GM21515 (cell line): ENCODE measurements around the gene ERC1.
A peak's percentile ranks its signal among the peaks of the same experiment; 100 is the strongest.

ENCODE experiments used
- ATAC-seq: cut with Tn5 transposase; IDR thresholded peaks from one replicate; pipeline ENCODE4 v1.9.1; 2021; ENCODE audit not compliant: unreplicated experiment

ERC1 gene

GRCh38 chr12:1528791-1529190 lies 537.8 kb downstream of the ERC1 start:
- ATAC-seq, result no peak

- no peak for ATAC-seq
Measured at GRCh38 chr12:1529228-1529861, 538.3 kb downstream of the ERC1 start.

GRCh38 chr12:1529862-1530591 lies 539.0 kb downstream of the ERC1 start:
- ATAC-seq, result no peak

- ATAC-seq, result no peak
Measured at GRCh38 chr12:1530592-1531152, 539.6 kb downstream of the ERC1 start.

- ATAC-seq, result no peak
Measured at GRCh38 chr12:1531153-1531653, 540.2 kb downstream of the ERC1 start.

GRCh38 chr12:1531654-1532374 lies 540.8 kb downstream of the ERC1 start:
- no peak for ATAC-seq

- no peak for ATAC-seq
Measured at GRCh38 chr12:1532375-1533165, 541.5 kb downstream of the ERC1 start.

- ATAC-seq, result peak; percentile 13
Measured at GRCh38 chr12:1533205-1533601, 542.2 kb downstream of the ERC1 start.

GRCh38 chr12:1533602-1534304 lies 542.7 kb downstream of the ERC1 start:
- peak; percentile 43 for ATAC-seq

- ATAC-seq, result no peak
Measured at GRCh38 chr12:1534748-1535147, 543.7 kb downstream of the ERC1 start.

GRCh38 chr12:1536817-1537216 lies 545.8 kb downstream of the ERC1 start:
- ATAC-seq, result no peak

- ATAC-seq, result no peak
Measured at GRCh38 chr12:1539135-1539534, 548.1 kb downstream of the ERC1 start.

- ATAC-seq, result no peak
Measured at GRCh38 chr12:1540690-1541089, 549.7 kb downstream of the ERC1 start.

GRCh38 chr12:1542599-1542998 lies 551.6 kb downstream of the ERC1 start:
- no peak for ATAC-seq

GRCh38 chr12:1544996-1545700 lies 554.1 kb downstream of the ERC1 start:
- ATAC-seq, result no peak
